ENCODE measurements around the gene LMNB1.
"Not testable (repeated sequence)": the region's sequence is repeated elsewhere in the genome, so short reads cannot be mapped to it uniquely, and the experiment has no call there.

Gene LMNB1

GRCh38 chr5:126777257-126777974 lies 480 bp downstream of the LMNB1 start:
- H3K4me3 ChIP-seq (replicated peaks; ENCODE audit: low read depth, low read length): peak overlapping the region; percentile 96
- no peaks in the 10 kb centered on the region for H3K27me3 ChIP-seq (replicated peaks; ENCODE audit: control insufficient read depth, insufficient read depth, low read length)
- no peaks in the 10 kb centered on the region for H3K36me3 ChIP-seq (ENCODE audit: control insufficient read depth, insufficient read depth, low read length)
- peak; percentile 7 for TF ChIP-seq CTCF (IDR thresholded peaks at IDR 0.05; ENCODE audit: insufficient read depth, low read length, poor library complexity, severe bottlenecking)
- peak; percentile 88 for DNase-seq (ENCODE audit: extremely low read depth, insufficient read length)

- Histone ChIP-seq H3K36me3 (ENCODE audit: control insufficient read depth, insufficient read depth, low read length) (no peaks in the 10 kb centered on the region), H3K27me3 (replicated peaks; ENCODE audit: control insufficient read depth, insufficient read depth, low read length) (no peaks in the 10 kb centered on the region)
- TF ChIP-seq CTCF (IDR thresholded peaks at IDR 0.05; ENCODE audit: insufficient read depth, low read length, poor library complexity, severe bottlenecking): peak; percentile 3
Measured at GRCh38 chr5:126777975-126778674, 1.2 kb downstream of the LMNB1 start.

GRCh38 chr5:126778675-126779403 lies 1.9 kb downstream of the LMNB1 start:
- peak overlapping the region; percentile 96 for H3K4me3 ChIP-seq (replicated peaks; ENCODE audit: low read depth, low read length)
- no peaks in the 10 kb centered on the region for H3K27me3 ChIP-seq (replicated peaks; ENCODE audit: control insufficient read depth, insufficient read depth, low read length)
- no peaks in the 10 kb centered on the region for H3K36me3 ChIP-seq (ENCODE audit: control insufficient read depth, insufficient read depth, low read length)
- no peak for DNase-seq (ENCODE audit: extremely low read depth, insufficient read length)
- no peak for TF ChIP-seq CTCF (IDR thresholded peaks at IDR 0.05; ENCODE audit: insufficient read depth, low read length, poor library complexity, severe bottlenecking)

More at GRCh38 chr5:126777975-126778674, 1.2 kb downstream of the LMNB1 start:
- H3K4me3 ChIP-seq (replicated peaks; ENCODE audit: low read depth, low read length): peak overlapping the region; percentile 96
- DNase-seq (ENCODE audit: extremely low read depth, insufficient read length): peak; percentile 98

GRCh38 chr5:126780165-126780827 lies 3.4 kb downstream of the LMNB1 start:
- no peaks in the 10 kb centered on the region for H3K27me3 ChIP-seq (replicated peaks; ENCODE audit: control insufficient read depth, insufficient read depth, low read length)
- DNase-seq (ENCODE audit: extremely low read depth, insufficient read length): peak; percentile 40
- TF ChIP-seq CTCF (IDR thresholded peaks at IDR 0.05; ENCODE audit: insufficient read depth, low read length, poor library complexity, severe bottlenecking): peak; percentile 61
- peak overlapping the region; percentile 96 for H3K4me3 ChIP-seq (replicated peaks; ENCODE audit: low read depth, low read length)
- H3K36me3 ChIP-seq (ENCODE audit: control insufficient read depth, insufficient read depth, low read length): no peaks in the 10 kb centered on the region

- DNase-seq (ENCODE audit: extremely low read depth, insufficient read length); H3K4me3 ChIP-seq (replicated peaks; ENCODE audit: low read depth, low read length); H3K27me3 ChIP-seq (replicated peaks; ENCODE audit: control insufficient read depth, insufficient read depth, low read length); H3K36me3 ChIP-seq (ENCODE audit: control insufficient read depth, insufficient read depth, low read length): not testable (repeated sequence)
Measured at GRCh38 chr5:126788409-126788808, 11.5 kb downstream of the LMNB1 start.
